ENCODE measurements around the gene MOV10.

- no peak for TF ChIP-seq CTCF (IDR thresholded peaks at IDR 0.05)
- no peak for TF ChIP-seq EZH2 (IDR thresholded peaks at IDR 0.05; ENCODE audit: borderline replicate concordance, insufficient read depth, low read depth, low read length, poor library complexity, severe bottlenecking)
These were observed 48.4 kb downstream of the MOV10 start for GRCh38 chr1:112722601-112723510.
